GM10248 (cell line): ENCODE data around the gene FAM43A.
A peak's percentile ranks its signal among the peaks of the same experiment; 100 is the strongest.

Experiments
- CTCF ChIA-PET: fragments of 300-600 bp; sonication (Branson Sonifier 250); formaldehyde crosslinking; extraction: SDS; loops from one replicate; lab custom pipeline; 2021; ENCODE audit warnings: antibody characterized with exemption; lab: Yijun Ruan, JAX
- POLR2A ChIA-PET: fragments of 350-650 bp; sonication (Branson Sonifier 250); formaldehyde crosslinking; extraction: SDS; loops from one replicate; lab custom pipeline; 2020; ENCODE audit warnings: antibody characterized with exemption; lab: Yijun Ruan, JAX
- DNase-seq: peaks from one replicate; pipeline ENCODE4 v3.0.0; 2012; ENCODE audit errors: extremely low spot score
- TF ChIP-seq, protein P1 (sequence below): IDR thresholded peaks from 2 replicates; pipeline ENCODE4 v1.5.1; 2012; ENCODE audit warnings: mild to moderate bottlenecking, low read depth; ENCODE audit errors: extremely low read depth, missing control alignments, control extremely low read depth

FAM43A gene

DNA sequence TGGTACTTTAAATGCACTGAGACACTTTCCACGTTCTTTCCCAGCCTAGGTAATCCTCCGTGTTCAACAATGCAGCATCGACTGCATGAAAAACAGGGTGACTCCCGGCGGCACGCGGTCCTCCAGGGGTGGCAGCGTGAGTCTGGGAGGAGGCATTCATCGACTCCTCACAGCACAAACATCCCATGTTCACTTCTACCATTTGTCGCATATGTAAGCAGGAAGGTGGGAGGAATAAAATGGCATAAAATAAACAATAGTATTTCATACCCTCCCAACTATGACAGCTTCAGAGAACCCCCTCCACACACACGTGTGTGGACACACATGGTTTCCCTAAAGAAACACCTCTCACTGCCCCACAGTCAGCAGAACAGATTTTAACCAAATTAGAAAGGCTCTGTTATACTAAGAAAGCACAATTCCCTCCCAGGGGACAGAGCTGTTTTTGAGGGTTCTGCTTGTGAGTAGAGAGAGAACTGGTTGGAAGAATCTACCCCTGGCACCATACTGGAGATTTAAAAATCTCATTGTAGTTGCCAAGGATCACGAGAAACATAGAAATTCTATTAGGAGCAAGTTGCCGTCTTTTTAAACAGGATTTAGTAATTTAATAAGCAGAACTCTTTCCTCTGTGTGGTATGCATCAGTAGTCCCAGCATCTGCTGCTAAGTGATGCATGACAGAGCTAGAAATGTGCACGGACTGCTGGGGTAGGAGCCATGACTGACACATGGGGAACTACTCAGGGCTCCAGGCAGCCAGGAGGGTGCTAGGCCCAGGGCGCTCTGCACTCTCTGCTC, 6.0 kb downstream of the FAM43A start:
- DNase-seq, result peak; percentile 85
- CTCF ChIA-PET, result interaction anchor here (1.4 to 7.4 kb wide), 4 partner anchors 9 to 415 kb away, joined by 4 to 90 read pairs (median 12); partner anchors contain the start of gene LSG1
- POLR2A ChIA-PET, result interaction anchor here (0.5 to 0.6 kb wide), 2 partner anchors 150 to 194 kb away, joined by 3 to 8 read pairs; no protein-coding TSS in a partner anchor
- TF ChIP-seq, protein P1, sequence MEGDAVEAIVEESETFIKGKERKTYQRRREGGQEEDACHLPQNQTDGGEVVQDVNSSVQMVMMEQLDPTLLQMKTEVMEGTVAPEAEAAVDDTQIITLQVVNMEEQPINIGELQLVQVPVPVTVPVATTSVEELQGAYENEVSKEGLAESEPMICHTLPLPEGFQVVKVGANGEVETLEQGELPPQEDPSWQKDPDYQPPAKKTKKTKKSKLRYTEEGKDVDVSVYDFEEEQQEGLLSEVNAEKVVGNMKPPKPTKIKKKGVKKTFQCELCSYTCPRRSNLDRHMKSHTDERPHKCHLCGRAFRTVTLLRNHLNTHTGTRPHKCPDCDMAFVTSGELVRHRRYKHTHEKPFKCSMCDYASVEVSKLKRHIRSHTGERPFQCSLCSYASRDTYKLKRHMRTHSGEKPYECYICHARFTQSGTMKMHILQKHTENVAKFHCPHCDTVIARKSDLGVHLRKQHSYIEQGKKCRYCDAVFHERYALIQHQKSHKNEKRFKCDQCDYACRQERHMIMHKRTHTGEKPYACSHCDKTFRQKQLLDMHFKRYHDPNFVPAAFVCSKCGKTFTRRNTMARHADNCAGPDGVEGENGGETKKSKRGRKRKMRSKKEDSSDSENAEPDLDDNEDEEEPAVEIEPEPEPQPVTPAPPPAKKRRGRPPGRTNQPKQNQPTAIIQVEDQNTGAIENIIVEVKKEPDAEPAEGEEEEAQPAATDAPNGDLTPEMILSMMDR, result no peak

DNA sequence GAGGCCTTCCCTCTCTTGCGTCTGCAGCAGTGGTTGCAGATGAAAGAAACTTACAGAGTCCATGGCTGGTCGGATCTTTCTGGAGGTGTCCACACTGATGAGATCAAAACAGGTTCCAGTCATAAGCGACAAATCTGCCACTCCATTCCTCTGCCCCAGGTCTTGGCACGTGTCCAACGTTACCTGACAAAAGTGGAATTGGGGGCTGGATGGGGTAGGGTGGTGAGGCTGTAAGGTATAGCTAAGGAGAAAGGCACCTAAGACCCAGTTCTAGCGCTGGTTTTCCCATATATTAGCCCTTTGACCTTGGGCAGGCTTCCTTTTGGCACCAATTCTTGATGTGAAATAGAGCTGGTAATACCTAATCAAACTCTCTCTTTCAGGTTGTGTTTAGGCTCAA, 11.0 kb downstream of the FAM43A start:
- POLR2A ChIA-PET, result no interaction called here
- TF ChIP-seq, protein P1, result no peak
- no peak for DNase-seq
- CTCF ChIA-PET, result interaction anchor here (1.1 kb wide), 1 partner anchor 16 kb away, joined by 3 read pairs; no protein-coding TSS in a partner anchor

DNA sequence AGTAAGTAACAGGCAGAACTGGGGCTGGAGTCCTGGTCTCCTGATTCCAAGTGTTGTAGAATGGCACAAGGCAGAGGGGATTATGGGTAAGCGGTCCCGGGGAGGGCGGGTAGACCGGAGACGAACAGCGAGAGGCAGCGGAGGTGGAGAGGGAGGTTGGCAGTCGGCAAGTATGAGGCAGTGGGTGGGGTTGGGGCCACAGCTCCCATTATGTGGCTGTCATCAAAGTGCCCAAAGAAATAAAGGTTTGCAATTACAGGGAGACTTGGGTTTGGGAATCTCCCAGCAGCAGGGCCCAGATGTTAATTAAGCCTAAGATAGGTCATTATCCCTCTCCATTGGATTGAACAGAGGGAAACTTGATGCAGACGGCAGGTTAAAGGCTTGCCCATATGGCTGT, 16.9 kb downstream of the FAM43A start:
- no peak for DNase-seq
- CTCF ChIA-PET, result no interaction called here
- POLR2A ChIA-PET, result no interaction called here
- TF ChIP-seq, protein P1, result no peak

DNA sequence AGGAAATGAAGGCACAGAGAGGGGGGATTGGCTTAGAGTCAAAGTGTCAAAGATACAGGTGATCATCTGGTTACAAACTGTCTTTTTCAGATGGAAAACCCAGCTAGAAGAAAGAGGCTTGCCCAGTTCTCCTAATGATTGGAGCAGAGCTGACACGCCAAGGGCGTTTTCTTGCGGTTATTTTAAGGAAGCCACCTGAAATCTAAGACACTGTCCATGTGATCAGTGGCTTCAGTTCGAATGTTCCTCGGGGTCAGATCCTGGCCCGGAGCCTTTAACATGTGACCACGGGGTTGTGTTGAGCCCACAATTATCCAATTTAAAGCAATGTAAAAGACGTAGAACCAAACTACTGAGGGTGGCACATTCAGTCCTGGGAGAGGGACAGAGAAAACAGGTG, 19.5 kb downstream of the FAM43A start:
- TF ChIP-seq, protein P1, result no peak
- ChIA-PET CTCF (interaction anchor here (1.0 kb wide), 1 partner anchor 23 kb away, joined by 3 read pairs; no protein-coding TSS in a partner anchor), POLR2A (no interaction called here)
- DNase-seq, result no peak

DNA sequence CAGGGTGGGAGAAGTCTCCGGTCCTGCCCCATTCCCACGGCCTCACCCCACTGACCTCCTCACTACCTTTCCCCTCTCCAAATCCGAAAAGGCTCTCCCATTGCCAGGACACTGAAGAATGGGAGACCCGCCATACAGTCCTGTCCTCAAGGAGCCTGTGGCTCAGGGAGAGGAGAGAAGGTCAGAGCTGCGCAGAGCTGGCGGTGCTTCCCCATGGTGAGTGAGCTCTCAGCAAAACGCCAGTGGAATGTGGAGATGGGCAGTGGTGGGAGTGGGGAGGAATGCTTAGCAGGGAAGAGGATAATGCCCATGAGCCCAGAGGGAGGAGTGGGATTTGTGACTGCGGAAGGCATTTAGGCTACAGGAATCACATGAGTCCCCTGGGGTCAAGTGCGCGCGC, 20.1 kb downstream of the FAM43A start:
- TF ChIP-seq, protein P1, result no peak
- CTCF ChIA-PET, result interaction anchor here (1.0 kb wide), 1 partner anchor 23 kb away, joined by 3 read pairs; no protein-coding TSS in a partner anchor
- POLR2A ChIA-PET, result no interaction called here

DNA sequence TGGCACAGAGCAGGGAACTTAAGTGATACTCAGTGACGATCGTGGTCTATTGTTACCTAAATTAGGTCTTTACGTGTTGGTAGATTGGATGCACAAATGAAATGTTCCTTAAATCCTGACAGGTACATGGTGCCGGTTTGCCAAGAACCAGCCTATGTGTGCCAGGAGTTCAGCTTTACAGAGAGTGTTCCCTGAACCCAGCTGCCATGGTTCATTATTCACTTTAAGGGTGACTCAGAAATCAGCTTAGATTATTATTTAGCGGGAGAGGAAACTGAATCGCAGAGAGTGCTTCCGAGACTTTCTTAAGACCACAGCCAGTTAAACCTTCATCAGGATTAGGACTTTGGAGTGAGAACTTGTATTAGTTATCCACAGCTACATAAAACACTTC, 21.5 kb downstream of the FAM43A start:
- DNase-seq, result no peak
- POLR2A ChIA-PET, result interaction anchor here (0.7 kb wide), 1 partner anchor 44 kb away, joined by 4 read pairs; no protein-coding TSS in a partner anchor
- TF ChIP-seq, protein P1, result no peak
- CTCF ChIA-PET, result interaction anchor here (1.3 kb wide), 1 partner anchor 25 kb away, joined by 3 read pairs; no protein-coding TSS in a partner anchor

More for the DNA sequence above, 20.1 kb downstream of the FAM43A start:
- no peak for DNase-seq
